ENCODE measurements around the gene TMPRSS4.
A peak's percentile ranks its signal among the peaks of the same experiment; 100 is the strongest.

The TMPRSS4 gene

GRCh38 chr11:118076754-118077281 is at the start of gene TMPRSS4:
TMPRSS4 (plus strand) TSS chr11:118077078; CDS start chr11:118077303, 225 bp downstream.
- no peak for DNase-seq (ENCODE audit: low read depth in 1 of 2, low spot score in 1 of 2)

- no peak for DNase-seq (ENCODE audit: low read depth in 1 of 2, low spot score in 1 of 2)
Measured at GRCh38 chr11:118027694-118028093, 49.2 kb upstream of the TMPRSS4 start.

- no peak for DNase-seq (ENCODE audit: low read depth in 1 of 2, low spot score in 1 of 2)
Measured at GRCh38 chr11:118028626-118029025, 48.3 kb upstream of the TMPRSS4 start.

- DNase-seq (ENCODE audit: low read depth in 1 of 2, low spot score in 1 of 2) = no peak
Measured at GRCh38 chr11:118033443-118033842, 43.4 kb upstream of the TMPRSS4 start.

- DNase-seq (ENCODE audit: low read depth in 1 of 2, low spot score in 1 of 2) = no peak
Measured at GRCh38 chr11:118042141-118042540, 34.7 kb upstream of the TMPRSS4 start.

GRCh38 chr11:118042796-118043195 is 34.1 kb upstream of the TMPRSS4 start:
- DNase-seq (ENCODE audit: low read depth in 1 of 2, low spot score in 1 of 2) = no peak

- no peak for DNase-seq (ENCODE audit: low read depth in 1 of 2, low spot score in 1 of 2)
Measured at GRCh38 chr11:118045191-118045590, 31.7 kb upstream of the TMPRSS4 start.

- no peak for DNase-seq (ENCODE audit: low read depth in 1 of 2, low spot score in 1 of 2)
Measured at GRCh38 chr11:118046051-118046963, 30.6 kb upstream of the TMPRSS4 start.

- no peak for DNase-seq (ENCODE audit: low read depth in 1 of 2, low spot score in 1 of 2)
Measured at GRCh38 chr11:118046964-118047700, 29.7 kb upstream of the TMPRSS4 start.

GRCh38 chr11:118047749-118048148 is 29.1 kb upstream of the TMPRSS4 start:
- no peak for DNase-seq (ENCODE audit: low read depth in 1 of 2, low spot score in 1 of 2)

- DNase-seq (ENCODE audit: low read depth in 1 of 2, low spot score in 1 of 2) = no peak
Measured at GRCh38 chr11:118048472-118049370, 28.2 kb upstream of the TMPRSS4 start.

GRCh38 chr11:118049771-118050170 is 27.1 kb upstream of the TMPRSS4 start:
- DNase-seq (ENCODE audit: low read depth in 1 of 2, low spot score in 1 of 2) = no peak

- no peak for DNase-seq (ENCODE audit: low read depth in 1 of 2, low spot score in 1 of 2)
Measured at GRCh38 chr11:118050208-118050891, 26.5 kb upstream of the TMPRSS4 start.

GRCh38 chr11:118051136-118051610 is 25.7 kb upstream of the TMPRSS4 start:
- no peak for DNase-seq (ENCODE audit: low read depth in 1 of 2, low spot score in 1 of 2)

- peak in 1 of 2 donors; percentile 48 for DNase-seq (ENCODE audit: low read depth in 1 of 2, low spot score in 1 of 2)
Measured at GRCh38 chr11:118051611-118052461, 25.0 kb upstream of the TMPRSS4 start.

GRCh38 chr11:118052581-118053206 is 24.2 kb upstream of the TMPRSS4 start:
- no peak for DNase-seq (ENCODE audit: low read depth in 1 of 2, low spot score in 1 of 2)

GRCh38 chr11:118054712-118055640 is 21.9 kb upstream of the TMPRSS4 start:
- no peak for DNase-seq (ENCODE audit: low read depth in 1 of 2, low spot score in 1 of 2)

- DNase-seq (ENCODE audit: low read depth in 1 of 2, low spot score in 1 of 2) = no peak
Measured at GRCh38 chr11:118055966-118056365, 20.9 kb upstream of the TMPRSS4 start.

Data from stimulated activated CD4-positive, alpha-beta T cell treated with anti-CD3 and anti-CD28 coated beads, Interleukin-15, amount 100 ng/mL, for 1 hour (primary cell).